HepG2 (cell line): ENCODE measurements around the gene SMIM44. TPM values are rescaled to one million over a fixed set of nuclear protein-coding genes. Genes with fewer than 3 reads are reported as not detected.

Experiments
- ATAC-seq: fragments of 200-7000 bp; cut with Tn5 transposase; 3 replicates; pipeline ENCODE4 v1.9.1; 2020; ENCODE audit warnings: mild to moderate bottlenecking, moderate library complexity
- BruUV-seq: library from RNA; stranded (reverse); fragments of 400-500 nt; replicated peaks from 2 replicates; lab custom pipeline; 2021; lab: Mats Ljungman, UMichigan
- CTCF ChIA-PET: fragments of 300-600 bp; formaldehyde crosslinking; extraction: SDS; loops from one replicate; lab custom pipeline; 2021; ENCODE audit warnings: low total read pairs, inconsistent platforms, low intra/inter-chr PET ratio; lab: Yijun Ruan, JAX
- POLR2A ChIA-PET: fragments of 350-600 bp; sonication (Branson Sonifier 250); formaldehyde crosslinking; loops from one replicate; lab custom pipeline; 2020; ENCODE audit warnings: antibody characterized with exemption, inconsistent platforms; lab: Yijun Ruan, JAX
- DNase-seq: peaks from one replicate; pipeline ENCODE4 v3.0.0-alpha.2; 2015; ENCODE audit warnings: low spot score
- FAIRE-seq: peaks from 3 replicates; lab custom pipeline; 2011; peaks lifted over from hg19 to GRCh38; lab: Jason Lieb, UNC
- H2AFZ ChIP-seq: one replicate; pipeline ENCODE4 v1.6.1; 2011; ENCODE audit warnings: low read length, inconsistent platforms
- H3K27ac ChIP-seq: fragments of 300-600 bp; 3 replicates; pipeline ENCODE4 v1.8.0; 2011; ENCODE audit warnings: mixed run types, mild to moderate bottlenecking, mixed read lengths, low read length, inconsistent platforms; ENCODE audit not compliant: insufficient read depth; ENCODE audit errors: extremely low read length
- H3K27me3 ChIP-seq, 2 experiments: fragments of 200-600 bp in 1 of 2; 2 replicates in 1 of 2; 3 replicates in 1 of 2; pipeline versions ENCODE4 v1.6.0 to v1.8.0; 2011; ENCODE audit warnings: low read length in 2 of 2, mild to moderate bottlenecking in 2 of 2, moderate library complexity in 2 of 2, inconsistent platforms in 1 of 2; ENCODE audit not compliant: insufficient read depth in 2 of 2, control insufficient read depth in 1 of 2
- H3K36me3 ChIP-seq, 2 experiments: fragments of 200-600 bp in 1 of 2; replicated peaks in 1 of 2; 2 replicates in 1 of 2; 3 replicates in 1 of 2; pipeline versions ENCODE4 v1.5.1 to v1.8.0; 2011; ENCODE audit warnings: low read length in 2 of 2, inconsistent platforms in 1 of 2; ENCODE audit not compliant: insufficient read depth in 2 of 2, control insufficient read depth in 1 of 2
- H3K4me1 ChIP-seq: 2 replicates; pipeline ENCODE4 v1.5.1; 2012; ENCODE audit warnings: low read length, inconsistent platforms; ENCODE audit not compliant: insufficient read depth
- H3K4me2 ChIP-seq: 2 replicates; pipeline ENCODE4 v1.6.0; 2011; ENCODE audit warnings: low read depth, low read length, inconsistent platforms
- H3K4me3 ChIP-seq, 3 experiments: fragments of 200-600 bp in 1 of 3; sonication (generic), shearing (Covaris generic) in 1 of 3; replicated peaks in 1 of 3; 2 replicates each; pipeline ENCODE4 v1.5.1; 2011 to 2016; ENCODE audit warnings: low read length in 3 of 3, inconsistent platforms in 2 of 3, low read depth in 2 of 3, mild to moderate bottlenecking in 2 of 3, control low read depth in 1 of 3, mixed read lengths in 1 of 3; ENCODE audit not compliant: insufficient read depth in 1 of 3
- H3K79me2 ChIP-seq: one replicate; pipeline ENCODE4 v1.6.1; 2011; ENCODE audit warnings: low read length, inconsistent platforms; ENCODE audit not compliant: insufficient read depth
- H3K9ac ChIP-seq: 2 replicates; pipeline ENCODE4 v1.6.0; 2011; ENCODE audit warnings: mild to moderate bottlenecking, low read depth, low read length, inconsistent platforms; ENCODE audit not compliant: insufficient read depth
- H3K9me3 ChIP-seq: 2 replicates; pipeline ENCODE4 v1.5.1; 2012; ENCODE audit warnings: mild to moderate bottlenecking, low read length
- H4K20me1 ChIP-seq: 2 replicates; pipeline ENCODE4 v1.6.0; 2011; ENCODE audit warnings: inconsistent platforms, mild to moderate bottlenecking, low read length, moderate library complexity; ENCODE audit not compliant: insufficient read depth
- ARNT ChIP-seq: fragments of 450-650 bp; IDR thresholded peaks from 2 replicates; pipeline ENCODE4 v1.6.1; 2017
- DNMT3B ChIP-seq: conservative IDR thresholded peaks from 2 replicates; pipeline ENCODE4 v1.6.1; 2016; ENCODE audit warnings: missing biosample characterization, control low read depth
- FIP1L1 ChIP-seq: fragments of 200-400 bp; formaldehyde crosslinking; IDR thresholded peaks from 2 replicates; pipeline ENCODE4 v1.6.1; 2018; ENCODE audit warnings: low read depth, mild to moderate bottlenecking, low read length, moderate library complexity, borderline replicate concordance; ENCODE audit not compliant: insufficient read depth
- JUN ChIP-seq: sonication (generic); formaldehyde crosslinking; IDR thresholded peaks from 2 replicates; pipeline ENCODE4 v1.4.0; 2020; ENCODE audit warnings: mild to moderate bottlenecking, missing genetic modification reagents
- MIER2 ChIP-seq: IDR thresholded peaks from 2 replicates; pipeline ENCODE4 v1.6.1; 2016; ENCODE audit warnings: missing biosample characterization, missing genetic modification reagents
- PHF8 ChIP-seq: sonication (generic); formaldehyde crosslinking; IDR thresholded peaks from 2 replicates; pipeline ENCODE4 v1.5.0; 2020; ENCODE audit warnings: missing genetic modification reagents
- RELA ChIP-seq: sonication (generic); formaldehyde crosslinking; IDR thresholded peaks from 2 replicates; pipeline ENCODE4 v1.4.0; 2020; ENCODE audit warnings: missing genetic modification reagents
- SP1 ChIP-seq, 2 experiments: fragments of 450-650 bp in 1 of 2; sonication (generic) in 1 of 2; formaldehyde crosslinking in 1 of 2; IDR thresholded peaks; 2 replicates each; pipeline versions ENCODE4 v1.4.0 to v1.6.1; 2016 to 2020; ENCODE audit warnings: missing genetic modification reagents in 1 of 2
- THYN1 ChIP-seq: sonication (generic); formaldehyde crosslinking; IDR thresholded peaks from 2 replicates; pipeline ENCODE4 v1.8.1; 2023; ENCODE audit warnings: low read depth, mild to moderate bottlenecking, moderate library complexity, missing genetic modification reagents, borderline replicate concordance
- ZFP36L2 ChIP-seq: sonication (generic); formaldehyde crosslinking; IDR thresholded peaks from 2 replicates; pipeline ENCODE4 v1.4.0; 2020; ENCODE audit warnings: missing genetic modification reagents
- ZFP90 ChIP-seq: sonication (generic); formaldehyde crosslinking; IDR thresholded peaks from 2 replicates; pipeline ENCODE4 v1.8.0; 2022; ENCODE audit warnings: missing genetic modification reagents, mild to moderate bottlenecking, inconsistent platforms, borderline replicate concordance
- ZNF142 ChIP-seq: sonication (generic); formaldehyde crosslinking; IDR thresholded peaks from 2 replicates; pipeline ENCODE4 v1.4.0; 2020; ENCODE audit warnings: missing genetic modification reagents
- ZNF256 ChIP-seq: sonication (generic); formaldehyde crosslinking; conservative IDR thresholded peaks from 2 replicates; pipeline ENCODE4 v1.4.0; 2020; ENCODE audit warnings: missing genetic modification reagents
- ZNF616 ChIP-seq: sonication (generic); formaldehyde crosslinking; IDR thresholded peaks from 2 replicates; pipeline ENCODE4 v1.5.0; 2020; ENCODE audit warnings: low read depth, mild to moderate bottlenecking, missing genetic modification reagents
- ZNF672 ChIP-seq: sonication (generic); formaldehyde crosslinking; IDR thresholded peaks from 2 replicates; pipeline ENCODE4 v1.8.1; 2022; ENCODE audit warnings: missing genetic modification reagents
- ZNF691 ChIP-seq: sonication (generic); formaldehyde crosslinking; IDR thresholded peaks from 2 replicates; pipeline ENCODE4 v1.4.0; 2020; ENCODE audit warnings: missing genetic modification reagents, low read depth, mild to moderate bottlenecking, borderline replicate concordance
- ZNF841 ChIP-seq: sonication (generic); formaldehyde crosslinking; IDR thresholded peaks from 2 replicates; pipeline ENCODE4 v1.8.1; 2023; ENCODE audit warnings: missing genetic modification reagents, borderline replicate concordance
- WGBS: methylation state at CpG from one replicate; pipeline ENCODE4 v1.1.6; 2017; ENCODE audit warnings: low lambda C conversion rate; 5-methylcytosine and 5-hydroxymethylcytosine counted together
- in situ Hi-C: cut with HindIII; loops from 2 replicates; pipeline ENCODE4 v1.10.0; 2017; ENCODE audit warnings: low pct_unique_long_range_greater_than_20kb; ENCODE audit not compliant: extremely low pct_ligation_motif_present
- intact Hi-C: fragments of 100-400 bp; cut with micrococcal nuclease; formaldehyde crosslinking; loops from one replicate; pipeline ENCODE4 v1.10.0; 2022; ENCODE audit not compliant: unreplicated experiment
- polyA plus RNA-seq, 8 experiments: library from polyadenylated mRNA; depleted of rRNA in 3 of 8; stranded (reverse) in 7 of 8; unstranded in 1 of 8; fragments of >200 nt; fragmentation: Illumina TruSeq in 4 of 8; extraction: Trizol in 4 of 8; gene quantifications; 2 replicates each; pipeline versions ENCODE4 v1.2.1 to v1.2.3, GENCODE V29; 2011 to 2016; ENCODE audit warnings: low read depth in 4 of 8, missing spikeins in 1 of 8, mixed read lengths in 1 of 8; ENCODE audit not compliant: insufficient read depth in 1 of 8
- total RNA-seq, 5 experiments: library from RNA; depleted of rRNA; stranded (reverse); fragments of >200 nt; fragmentation: Illumina TruSeq; extraction: Trizol; gene quantifications; 2 replicates each; pipeline ENCODE4 v1.2.3, GENCODE V29; 2016; ENCODE audit warnings: low read depth in 1 of 5

The SMIM44 gene
- total and polyA plus RNA-seq, 2 of the 13 experiments (the other 11 are each of a cell fraction or from before 2014, with no cell fraction given), result not detected

- FAIRE-seq, result no peak
- intact Hi-C loops, result no loop called here
- no peak overlapping the region for H3K27ac ChIP-seq
- H3K9ac ChIP-seq, result no peak overlapping the region
- H3K36me3 ChIP-seq, result peaks cover 2 to 13% of the 10 kb centered on the region in 2 experiments; a peak in 2 of 5 replicates
- no peak overlapping the region for H3K4me2 ChIP-seq
- in situ Hi-C loops, result no loop called here
- no peak overlapping the region for H3K4me3 ChIP-seq
- no TSS peak for BruUV-seq
- no peaks in the 10 kb centered on the region for H3K9me3 ChIP-seq
- CTCF ChIA-PET, result no interaction called here
- H4K20me1 ChIP-seq, result 0 out of 2 replicates have a peak, but pooled peaks cover 2% of the 10 kb centered on the region
- H2AFZ ChIP-seq, result no peak overlapping the region
- WGBS, result 95% methylated on average over 13 of the region's 19 CpGs
- no peak for ATAC-seq
- TF ChIP-seq ZNF691 (CRISPR knock-in tag) (no peak), ZNF142 (CRISPR knock-in tag) (no peak), JUN (no peak), RELA (CRISPR knock-in tag) (no peak), ZFP36L2 (CRISPR knock-in tag) (no peak), ZFP90 (CRISPR knock-in tag) (no peak), SP1 (IDR thresholded peaks at IDR 0.05) (no peak), SP1 (CRISPR knock-in tag; IDR thresholded peaks at IDR 0.05) (no peak), ZNF672 (CRISPR knock-in tag) (no peak), MIER2 (CRISPR knock-in tag) (no peak), ARNT (no peak), ZNF256 (CRISPR knock-in tag) (no peak), THYN1 (CRISPR knock-in tag) (no peak), ZNF616 (CRISPR knock-in tag) (no peak), DNMT3B (CRISPR knock-in tag) (no peak), PHF8 (CRISPR knock-in tag) (no peak), FIP1L1 (no peak), ZNF841 (CRISPR knock-in tag) (no peak)
- TF ChIP-seq, all 625 proteins: peak for 0
- Histone ChIP-seq H3K4me1 (0 out of 2 replicates have a peak, but pooled peaks cover 8% of the 10 kb centered on the region), H3K79me2 (no peaks in the 10 kb centered on the region), H3K27me3 (no peaks in the 10 kb centered on the region)
- no peak for DNase-seq
- POLR2A ChIA-PET, result no interaction called here
Measured at GRCh38 chr19:3458229-3459088, 24.8 kb downstream of the SMIM44 start.
